HL-60/S4 treated with retinoic acid at 250 ng/mL for 4 days and 3 days (cell line): ENCODE results near the gene CIRBP.

ENCODE experiments used
- in situ Hi-C: fragments of 300-500 bp; cut with MboI; formaldehyde crosslinking; loops from 2 replicates; pipeline ENCODE4 v1.7.0; 2022; ENCODE audit warnings: low sequenced_read_pairs

Gene CIRBP

GRCh38 chr19:1254530-1255185, 14.5 kb upstream of the CIRBP start:
- in situ Hi-C loops: no loop called here

DNA sequence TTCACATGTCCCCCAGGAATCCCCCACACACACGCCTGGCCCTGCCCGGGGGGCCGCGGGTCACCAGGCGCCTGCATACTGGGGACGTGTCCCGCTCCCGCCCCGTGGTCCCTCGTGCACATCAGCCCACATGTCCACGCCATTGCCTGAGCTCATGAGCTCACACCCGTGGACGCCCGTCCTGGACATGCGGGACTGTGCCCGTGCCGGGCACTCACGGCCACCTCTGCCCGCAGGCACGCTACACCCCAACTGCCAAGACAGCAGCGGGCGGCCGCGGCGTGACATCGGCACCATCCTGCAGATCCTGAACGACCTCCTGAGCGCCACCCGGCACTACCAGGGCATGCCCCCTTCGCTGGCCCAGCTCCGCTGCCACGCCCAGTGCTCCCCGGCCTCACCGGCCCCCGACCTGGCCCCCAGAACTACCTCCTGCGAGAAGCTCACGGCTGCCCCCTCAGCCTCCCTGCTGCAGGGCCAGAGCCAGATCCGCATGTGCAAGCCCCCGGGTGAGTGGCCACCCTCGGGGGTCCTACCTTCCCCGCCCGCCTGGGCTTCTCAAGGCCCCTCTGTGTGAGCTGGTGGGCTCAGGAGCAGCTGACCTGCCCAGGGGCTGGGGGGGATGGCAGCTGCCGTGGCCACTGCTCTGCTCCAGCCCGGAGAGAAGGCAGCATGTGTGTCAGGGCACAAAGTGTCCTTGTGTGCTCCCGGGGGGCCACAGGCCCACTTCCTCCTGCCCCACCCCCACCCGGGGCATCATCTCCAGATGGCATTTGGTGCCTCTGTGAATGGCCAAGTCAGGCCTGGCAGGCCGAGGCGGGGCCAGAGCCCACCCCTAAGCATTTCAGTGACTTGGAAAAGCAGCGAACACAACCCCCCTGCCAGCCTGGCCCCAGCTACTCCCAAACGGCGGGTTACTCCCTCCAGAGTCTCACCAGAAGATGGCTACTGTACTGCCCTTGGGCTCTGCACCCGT, 13.7 kb upstream of the CIRBP start:
- in situ Hi-C loops: no loop called here

DNA sequence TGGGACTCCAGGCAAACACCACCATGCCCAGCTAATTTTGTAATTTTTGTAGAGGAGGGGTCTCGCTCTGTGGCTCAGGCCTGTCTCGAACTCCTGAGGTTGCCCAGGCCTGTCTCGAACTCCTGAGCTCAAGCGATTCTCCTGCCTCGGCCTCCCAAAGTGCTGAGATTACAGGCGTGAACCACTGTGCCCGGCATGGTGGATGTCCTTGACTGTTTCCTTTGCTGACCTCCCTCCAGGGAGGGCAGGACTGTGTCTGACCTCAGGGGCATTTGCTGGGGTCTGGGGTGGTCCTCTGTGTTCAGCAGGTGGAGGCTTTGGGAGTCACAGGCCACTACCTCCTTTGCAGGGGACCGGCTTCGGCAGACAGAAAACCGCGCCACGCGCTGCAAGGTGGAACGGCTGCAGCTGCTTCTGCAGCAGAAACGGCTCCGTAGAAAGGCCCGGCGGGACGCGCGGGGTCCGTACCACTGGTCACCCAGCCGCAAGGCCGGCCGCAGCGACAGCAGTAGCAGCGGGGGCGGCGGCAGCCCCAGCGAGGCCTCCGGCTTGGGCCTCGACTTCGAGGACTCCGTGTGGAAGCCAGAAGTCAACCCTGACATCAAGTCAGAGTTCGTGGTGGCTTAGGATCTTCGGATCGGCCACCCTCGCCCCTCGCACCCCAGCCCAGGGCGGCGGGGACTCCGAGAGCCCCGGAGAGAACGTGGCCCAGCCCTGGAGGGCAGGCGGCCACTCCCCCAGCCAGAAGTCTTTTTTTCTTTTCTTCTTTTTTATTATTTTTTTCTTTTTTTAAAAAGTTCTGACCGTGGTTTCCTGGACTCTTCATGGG, 12.3 kb upstream of the CIRBP start:
- in situ Hi-C loops: no loop called here

- in situ Hi-C loops: no loop called here
These were observed 11.5 kb upstream of the CIRBP start for GRCh38 chr19:1257475-1258162.

DNA sequence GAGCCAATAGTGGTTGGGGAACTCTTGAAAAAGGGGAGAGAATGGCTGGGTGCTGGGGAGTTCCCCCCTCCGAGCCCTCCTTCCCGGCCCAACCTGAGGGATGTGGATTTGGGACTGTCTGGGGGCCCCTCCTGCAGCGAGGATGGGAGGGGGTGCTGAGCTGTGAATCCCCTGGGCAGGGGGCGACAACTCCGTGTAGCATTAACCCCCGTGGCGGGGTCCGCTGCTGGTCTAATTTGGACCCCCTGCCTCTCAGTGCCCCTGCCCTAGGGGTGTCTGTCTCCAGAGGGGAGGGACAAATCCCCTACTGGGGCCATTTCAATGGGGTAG, 11.0 kb upstream of the CIRBP start:
- in situ Hi-C loops: no loop called here

DNA sequence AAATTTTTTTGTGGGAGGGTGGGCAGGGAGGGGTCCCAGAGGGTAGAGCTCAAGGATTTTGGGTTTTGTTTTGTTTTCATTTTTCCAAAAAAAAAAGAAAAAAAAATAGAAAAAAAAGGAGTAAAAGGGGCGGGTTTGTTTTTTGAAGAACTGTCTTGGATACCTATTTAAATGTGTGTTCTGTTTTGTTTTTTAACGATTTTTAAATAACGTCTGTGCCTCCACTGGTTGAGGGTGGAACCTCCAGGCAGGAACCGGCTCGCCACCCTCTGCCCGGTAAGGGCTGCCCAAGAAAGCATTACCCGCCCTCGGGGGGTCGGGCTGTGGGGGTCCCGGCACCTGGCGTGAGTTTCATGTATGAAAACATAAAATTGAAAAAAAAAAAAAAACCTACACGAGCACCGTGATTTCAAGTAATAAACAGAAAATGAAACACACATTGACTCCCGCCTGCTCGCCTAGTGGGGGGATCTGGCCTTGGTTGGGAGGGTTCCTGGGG, 10.4 kb upstream of the CIRBP start:
- in situ Hi-C loops: no loop called here

DNA sequence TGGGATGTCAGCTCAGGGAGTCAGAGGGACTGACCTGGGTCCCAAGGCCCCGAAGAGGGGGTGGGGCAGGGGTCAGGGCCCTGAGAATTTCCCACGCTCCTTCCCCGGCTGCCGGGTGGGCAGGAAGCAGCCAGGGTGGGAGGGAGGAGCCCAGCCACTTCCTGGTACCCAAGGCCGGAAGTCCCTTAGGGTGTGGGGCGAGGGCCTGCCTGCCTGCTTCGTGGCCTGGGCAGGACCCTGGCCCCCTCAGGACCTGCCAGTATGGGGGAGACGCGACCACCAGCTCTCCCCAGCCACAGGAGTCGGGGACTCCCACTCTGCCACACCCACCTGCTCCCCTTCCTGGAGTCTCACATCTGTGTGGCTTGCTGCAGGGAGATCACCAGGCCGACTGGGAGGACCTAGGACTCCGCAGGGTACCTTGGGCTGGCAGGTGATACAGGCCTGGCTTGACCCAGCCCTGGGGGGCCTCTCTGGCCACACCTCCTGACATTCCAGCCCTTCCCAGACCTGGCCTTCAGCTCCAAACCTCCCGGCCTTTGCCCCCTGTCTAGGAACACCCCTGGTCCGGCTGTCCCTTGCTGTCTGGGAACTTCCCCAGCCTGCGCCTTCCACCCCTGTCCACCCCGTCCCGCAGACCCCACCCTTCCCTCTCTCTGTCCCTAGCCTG, 9.8 kb upstream of the CIRBP start:
- in situ Hi-C loops: no loop called here

DNA sequence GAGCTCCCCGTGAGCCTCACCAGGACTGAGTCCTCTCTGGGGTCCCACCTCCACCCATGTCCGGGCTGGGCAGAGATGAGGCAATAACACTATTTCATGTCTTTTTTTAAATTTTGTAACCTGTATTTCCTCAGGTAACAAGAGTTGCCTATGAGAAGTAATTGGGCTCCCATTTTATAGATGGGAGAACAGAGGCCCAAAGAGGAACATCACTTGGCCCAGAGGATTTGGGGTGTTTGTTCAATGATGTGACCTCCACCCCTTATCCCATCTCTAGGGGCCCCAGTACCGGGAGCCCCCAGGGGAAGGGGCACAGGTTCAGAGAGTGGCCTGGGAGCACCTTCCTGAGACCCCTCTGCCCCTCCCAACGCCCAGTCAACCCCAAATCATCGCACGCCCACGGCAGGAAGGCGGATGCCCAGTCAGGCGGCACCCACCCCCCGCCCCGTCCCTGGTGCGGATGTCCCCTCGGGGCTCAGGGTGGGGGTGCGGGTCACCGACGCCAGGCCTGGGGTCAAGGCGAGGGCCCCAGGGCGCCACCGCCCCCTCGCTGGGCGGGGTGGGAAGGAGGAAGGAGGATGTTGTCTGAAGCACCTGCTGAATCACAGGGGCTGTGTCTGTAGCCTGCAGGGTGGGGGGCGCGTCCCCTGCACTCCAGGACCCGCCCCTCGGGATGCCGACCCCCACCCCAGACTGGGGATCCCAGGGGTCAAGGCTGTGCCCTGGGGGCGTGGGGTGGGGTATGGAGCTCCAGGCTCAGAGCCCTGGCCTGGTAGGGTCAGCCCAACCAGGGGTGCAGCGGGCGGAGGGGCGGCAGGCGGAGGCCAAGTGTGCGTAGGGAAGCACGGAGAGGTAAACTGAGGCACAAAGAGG, 9.0 kb upstream of the CIRBP start:
- in situ Hi-C loops: no loop called here

DNA sequence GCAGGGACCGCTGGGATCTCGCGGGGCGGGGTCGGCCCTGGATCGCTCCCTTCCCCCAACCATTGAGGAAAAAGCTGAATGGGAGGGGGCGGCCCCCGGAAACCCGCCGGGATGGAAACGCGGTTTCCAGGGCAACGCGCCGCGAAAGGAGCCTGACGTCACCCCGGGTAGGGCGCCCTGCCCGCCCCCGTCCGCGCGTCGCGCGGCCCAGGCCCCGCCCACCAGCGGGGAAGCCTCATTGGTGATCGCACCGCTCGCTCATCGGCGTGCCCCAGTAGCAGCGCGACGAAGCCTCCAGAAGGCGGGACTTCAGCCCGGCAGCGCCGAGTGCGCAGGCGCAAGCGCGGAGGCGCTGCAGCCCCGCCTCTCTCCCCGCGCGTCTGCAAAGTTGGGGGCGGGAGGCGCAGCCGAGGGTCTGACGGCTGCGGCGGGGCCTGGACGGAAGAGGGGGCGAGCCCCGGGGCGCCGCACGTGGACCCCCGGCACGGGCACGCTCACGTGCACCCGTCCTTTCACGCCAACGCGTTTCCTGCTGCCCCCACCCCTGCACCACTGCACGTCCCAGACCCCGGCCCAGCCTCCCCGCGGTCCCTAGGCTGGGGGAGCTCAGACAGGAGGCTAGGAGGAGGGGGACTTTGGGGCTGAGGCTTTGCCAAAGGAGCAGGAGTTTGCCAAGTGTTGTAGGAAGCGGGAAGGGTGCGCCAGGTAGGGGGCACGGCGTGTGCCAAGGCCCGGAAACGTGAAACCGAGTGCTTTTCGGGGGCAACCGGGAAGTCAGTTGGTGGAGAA, 8.2 kb upstream of the CIRBP start:
- in situ Hi-C loops: no loop called here

DNA sequence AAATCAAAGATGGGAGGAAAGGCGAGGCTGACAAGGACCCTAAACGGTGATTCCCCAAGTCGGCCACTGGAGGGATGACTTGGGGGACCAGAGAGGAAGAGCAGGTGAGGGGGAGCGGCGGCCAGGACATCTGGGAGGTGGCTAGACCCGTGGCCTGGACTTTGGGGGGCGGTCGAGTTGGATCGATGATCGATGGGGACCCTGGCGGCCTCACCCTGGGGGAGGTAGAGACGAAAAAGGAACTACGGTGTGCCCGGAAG, 7.7 kb upstream of the CIRBP start:
- in situ Hi-C loops: no loop called here

GRCh38 chr19:1261798-1262622, 7.1 kb upstream of the CIRBP start:
- in situ Hi-C loops: no loop called here

DNA sequence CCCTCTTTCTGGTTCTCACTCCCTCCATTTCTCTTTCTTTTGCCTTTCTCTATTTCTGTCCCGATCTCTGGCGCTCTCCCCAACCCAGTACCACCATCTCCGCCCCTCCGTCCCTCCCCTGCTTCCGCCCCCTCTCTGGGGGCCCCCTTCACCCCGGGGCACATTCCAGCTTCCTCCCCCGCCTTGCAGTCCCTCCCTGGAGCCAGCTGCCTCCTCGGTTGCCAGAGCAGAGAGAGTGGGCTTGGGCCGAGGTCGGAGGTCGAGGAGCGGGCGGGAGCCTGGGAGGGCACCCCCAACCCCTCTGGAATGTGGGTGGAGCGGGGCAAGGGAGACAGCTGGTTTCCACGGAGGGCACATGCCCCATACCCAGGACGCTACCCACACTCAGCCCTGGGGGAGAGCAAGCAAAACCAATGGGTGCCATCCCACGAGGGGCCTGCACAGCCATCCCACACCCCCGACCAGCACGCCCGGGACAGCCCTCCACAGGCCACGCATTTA, 6.5 kb upstream of the CIRBP start:
- in situ Hi-C loops: no loop called here

- in situ Hi-C loops: no loop called here
These were observed 5.9 kb upstream of the CIRBP start for GRCh38 chr19:1263188-1263587.

DNA sequence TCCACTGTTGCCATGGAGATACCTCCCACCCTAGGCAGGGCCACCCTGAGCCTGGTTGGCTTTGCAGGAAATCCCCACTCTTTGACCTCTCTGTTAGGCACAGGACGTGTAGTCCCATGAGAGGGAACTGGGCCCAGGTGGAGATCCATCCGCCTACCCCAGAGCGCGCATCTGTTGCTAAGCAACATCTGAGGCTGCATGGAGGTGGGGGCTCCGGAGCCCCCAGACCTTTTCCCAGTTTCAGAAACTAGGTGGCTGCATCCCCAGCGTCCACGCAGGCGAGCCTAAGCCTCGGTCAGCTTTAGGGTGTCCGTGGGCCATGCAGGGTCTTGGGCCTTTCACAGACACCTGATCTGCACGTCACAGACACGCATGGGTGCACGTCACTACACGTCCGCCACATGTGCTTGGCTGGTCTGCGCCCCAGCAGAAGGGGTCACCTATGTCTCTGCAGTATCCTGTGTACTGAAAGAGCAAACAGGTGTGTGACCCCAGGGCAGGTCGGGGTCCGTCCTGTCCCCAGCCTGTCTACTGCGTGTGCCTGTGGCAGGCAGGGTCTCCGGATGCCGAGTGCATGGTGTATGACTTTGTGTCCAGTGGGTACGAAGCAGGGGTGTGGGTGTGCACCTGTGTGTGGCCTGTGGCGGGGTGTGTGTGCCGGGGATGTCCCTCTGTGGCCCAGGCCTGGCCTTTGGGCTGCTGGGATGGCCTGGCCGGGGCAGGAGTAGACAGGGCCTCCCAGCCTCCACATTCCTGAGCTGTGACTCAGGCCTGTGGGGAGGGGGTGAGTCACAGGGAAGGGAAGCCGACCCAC, 4.1 kb upstream of the CIRBP start:
- in situ Hi-C loops: no loop called here

GRCh38 chr19:1265615-1266128, 3.5 kb upstream of the CIRBP start:
- in situ Hi-C loops: no loop called here

- in situ Hi-C loops: no loop called here
These were observed 2.8 kb upstream of the CIRBP start for GRCh38 chr19:1266129-1266915.
